B cell (primary cell): ENCODE data around the gene CDK6. TPM values are rescaled to one million over a fixed set of nuclear protein-coding genes. Genes with fewer than 3 reads are reported as not detected.

Experiments
- ATAC-seq: fragments of 200-7000 bp; cut with Tn5 transposase; one replicate; pipeline ENCODE4 v1.10.0; 2021; ENCODE audit warnings: low read depth, mild to moderate bottlenecking, moderate number of reproducible peaks, moderate library complexity
- CTCF ChIA-PET: fragments of 350-600 bp; sonication (Branson Sonifier 250); formaldehyde crosslinking; loops from one replicate; lab custom pipeline; 2021; ENCODE audit warnings: antibody characterized with exemption, inconsistent platforms; lab: Charles Lee
- POLR2A ChIA-PET: fragments of 350-600 bp; sonication (Branson Sonifier 250); formaldehyde crosslinking; loops from one replicate; lab custom pipeline; 2021; ENCODE audit warnings: antibody characterized with exemption; lab: Charles Lee
- DNase-seq: peaks from one replicate; pipeline ENCODE4 v3.0.0; 2013
- H2AFZ ChIP-seq: 2 replicates; pipeline ENCODE4 v1.6.1; 2012; ENCODE audit warnings: mild to moderate bottlenecking, low read depth, low read length; ENCODE audit not compliant: insufficient read depth, poor library complexity, severe bottlenecking
- H3K27ac ChIP-seq, 2 donors: 1 replicate in 1 of 2; 2 replicates in 1 of 2; pipeline ENCODE4 v1.5.1; 2012 to 2013; ENCODE audit warnings: low read length in 2 of 2, mild to moderate bottlenecking in 2 of 2, moderate library complexity in 1 of 2
- H3K27me3 ChIP-seq, 4 experiments: fragments of 200-600 bp in 1 of 4; sonication (generic) in 1 of 4; replicated peaks in 1 of 4; 1 replicate in 2 of 4; 2 replicates in 2 of 4; pipeline versions ENCODE4 v1.6.1 to v1.7.0; 2013 to 2016; ENCODE audit warnings: low read length in 3 of 4, mild to moderate bottlenecking in 2 of 4, mixed read lengths in 1 of 4, moderate library complexity in 1 of 4; ENCODE audit not compliant: insufficient read depth in 4 of 4, control insufficient read depth in 3 of 4; ENCODE audit errors: control extremely low read depth in 1 of 4
- H3K36me3 ChIP-seq, 2 experiments: replicated peaks in 1 of 2; 1 replicate in 1 of 2; 2 replicates in 1 of 2; pipeline versions ENCODE4 v1.6.1 to v1.7.1; 2013; ENCODE audit warnings: low read length in 1 of 2; ENCODE audit not compliant: insufficient read depth in 2 of 2, control insufficient read depth in 1 of 2; ENCODE audit errors: control extremely low read depth in 1 of 2, extremely low read depth in 1 of 2
- H3K4me1 ChIP-seq, 2 donors: fragments of 200-600 bp in 1 of 2; sonication (generic) in 1 of 2; 1 replicate in 1 of 2; 2 replicates in 1 of 2; pipeline versions ENCODE4 v1.5.1 to v1.6.1; 2013 to 2017; ENCODE audit warnings: low read length in 2 of 2; ENCODE audit not compliant: control insufficient read depth in 2 of 2, insufficient read depth in 2 of 2
- H3K4me2 ChIP-seq: replicated peaks from 2 replicates; pipeline ENCODE3; 2012; ENCODE audit warnings: mild to moderate bottlenecking, low read depth, low read length; ENCODE audit not compliant: poor library complexity, severe bottlenecking
- H3K4me3 ChIP-seq, 5 experiments: fragments of 200-600 bp in 1 of 5; sonication (generic) in 1 of 5; 1 replicate in 3 of 5; 2 replicates in 2 of 5; pipeline versions ENCODE4 v1.5.1 to v1.7.0; 2011 to 2016; ENCODE audit warnings: low read length in 4 of 5, mild to moderate bottlenecking in 4 of 5, low read depth in 2 of 5, control low read depth in 1 of 5, moderate library complexity in 1 of 5; ENCODE audit not compliant: insufficient read depth in 1 of 5; ENCODE audit errors: control extremely low read depth in 1 of 5, extremely low read depth in 1 of 5
- H3K79me2 ChIP-seq: fragments of 200-600 bp; sonication (generic); one replicate; pipeline ENCODE4 v1.6.0; 2016; ENCODE audit warnings: low read length; ENCODE audit not compliant: control insufficient read depth, insufficient read depth
- H3K9ac ChIP-seq: fragments of 200-600 bp; sonication (generic); 2 replicates; pipeline ENCODE4 v1.6.1; 2017; ENCODE audit warnings: mild to moderate bottlenecking, low read length, moderate library complexity
- H3K9me3 ChIP-seq, 3 donors: one replicate each; pipeline versions ENCODE4 v1.6.1 to v1.7.1; 2013; ENCODE audit warnings: low read length in 2 of 3; ENCODE audit not compliant: control insufficient read depth in 2 of 3, insufficient read depth in 1 of 3; ENCODE audit errors: control extremely low read depth in 1 of 3
- H4K20me1 ChIP-seq: 2 replicates; pipeline ENCODE4 v1.6.0; 2012; ENCODE audit warnings: mild to moderate bottlenecking, low read length; ENCODE audit not compliant: insufficient read depth, control insufficient read depth, poor library complexity, severe bottlenecking
- H3K27ac Mint-ChIP-seq: one replicate; pipeline ENCODE4 v1.8.0; 2021; ENCODE audit warnings: mixed read lengths
- H3K27me3 Mint-ChIP-seq: one replicate; pipeline ENCODE4 v1.8.0; 2021; ENCODE audit warnings: mixed read lengths
- H3K4me1 Mint-ChIP-seq: one replicate; pipeline ENCODE4 v1.8.0; 2021; ENCODE audit warnings: mixed read lengths
- H3K4me3 Mint-ChIP-seq: one replicate; pipeline ENCODE4 v1.8.0; 2021; ENCODE audit warnings: mixed read lengths
- H3K9me3 Mint-ChIP-seq: one replicate; pipeline ENCODE4 v1.8.0; 2022; ENCODE audit warnings: mixed read lengths; ENCODE audit not compliant: insufficient read depth
- CTCF ChIP-seq: fragments of 200-600 bp; IDR thresholded peaks from one replicate; pipeline ENCODE4 v1.8.0; 2022; ENCODE audit warnings: antibody characterized with exemption, mild to moderate bottlenecking
- EZH2 ChIP-seq: IDR thresholded peaks from 2 replicates; pipeline ENCODE4 v1.6.1; 2012; ENCODE audit warnings: borderline replicate concordance, low read depth, mild to moderate bottlenecking, moderate library complexity, low read length; ENCODE audit not compliant: insufficient read depth, poor library complexity, severe bottlenecking
- intact Hi-C: fragments of 100-400 bp; cut with micrococcal nuclease; formaldehyde crosslinking; loops from one replicate; pipeline ENCODE4 v1.10.0; 2022
- polyA plus RNA-seq: library from polyadenylated mRNA; depleted of rRNA; stranded (reverse); fragments of >200 nt; gene quantifications from 2 replicates; pipeline ENCODE4 v1.2.3, GENCODE V29; 2012
- total RNA-seq, 2 donors: library from RNA; stranded (reverse); fragments of 120-200 nt in 1 of 2; gene quantifications; 1 replicate in 1 of 2; 2 replicates in 1 of 2; pipeline versions ENCODE4 v1.2.3 to v1.2.4, GENCODE V29; 2013 to 2022

Gene CDK6
- total and polyA plus RNA-seq, 2 donors (not counting 1 experiment from before 2014, with no cell fraction given), result 3.0 to 14.6 TPM

- Histone ChIP-seq H3K4me2 (no peak overlapping the region), H2AFZ (no peak overlapping the region), H3K9me3 (peaks cover 0 to 13% (median 1%) of the 10 kb centered on the region in 3 donors), H3K79me2 (peaks cover 85% of the 10 kb centered on the region), H3K27ac (no peak overlapping the region), H4K20me1 (no peaks in the 10 kb centered on the region), H3K27me3 (no peaks in the 10 kb centered on the region), H3K9ac (no peak overlapping the region), H3K4me3 (no peak overlapping the region), H3K4me1 (peaks cover 8 to 13% of the 10 kb centered on the region in 2 donors), H3K36me3 (no peaks in the 10 kb centered on the region)
- no peak for DNase-seq
- no peak overlapping the region for H3K4me3 Mint-ChIP-seq
- ChIA-PET POLR2A (no interaction called here), CTCF (interaction anchor here (3.4 kb wide), 1 partner anchor 15 kb away, joined by 16 read pairs; no protein-coding TSS in a partner anchor)
- TF ChIP-seq EZH2 (no peak), CTCF (no peak)
- peaks cover 16% of the 10 kb centered on the region for H3K9me3 Mint-ChIP-seq
- peaks cover 22% of the 10 kb centered on the region for H3K4me1 Mint-ChIP-seq
- ATAC-seq, result no peak
- no peaks in the 10 kb centered on the region for H3K27me3 Mint-ChIP-seq
- intact Hi-C loops, result no loop called here
- no peak overlapping the region for H3K27ac Mint-ChIP-seq
Observed at GRCh38 chr7:92817398-92817797, 19.0 kb downstream of the CDK6 start.

- H3K4me3 Mint-ChIP-seq, result no peak overlapping the region
- ChIA-PET CTCF (interaction anchor here (3.4 kb wide), 1 partner anchor 17 kb away, joined by 16 read pairs; no protein-coding TSS in a partner anchor), POLR2A (no interaction called here)
- peak overlapping the region; percentile 8 for H3K27ac Mint-ChIP-seq
- peaks cover 16% of the 10 kb centered on the region for H3K9me3 Mint-ChIP-seq
- H3K27me3 ChIP-seq, result no peaks in the 10 kb centered on the region
- H3K4me1 Mint-ChIP-seq, result peaks cover 18% of the 10 kb centered on the region
- H3K4me2 ChIP-seq, result no peak overlapping the region
- intact Hi-C loops, result no loop called here
- H3K36me3 ChIP-seq, result no peaks in the 10 kb centered on the region
- TF ChIP-seq CTCF, result no peak
- no peak for TF ChIP-seq EZH2
- ATAC-seq (no peak), DNase-seq (no peak)
- no peak overlapping the region for H3K9ac ChIP-seq
- no peak overlapping the region for H3K4me3 ChIP-seq
- no peaks in the 10 kb centered on the region for H4K20me1 ChIP-seq
- H3K27ac ChIP-seq, result no peak overlapping the region
- H3K9me3 ChIP-seq, result peaks cover 0 to 13% (median 1%) of the 10 kb centered on the region in 3 donors
- H3K27me3 Mint-ChIP-seq, result no peaks in the 10 kb centered on the region
- H2AFZ ChIP-seq, result no peak overlapping the region
- peaks cover 93% of the 10 kb centered on the region for H3K79me2 ChIP-seq
- H3K4me1 ChIP-seq, result peaks cover 8 to 13% of the 10 kb centered on the region in 2 donors
Observed at GRCh38 chr7:92815412-92815811, 21.0 kb downstream of the CDK6 start.
